Measurements from ENCODE around the gene NEMP2.

DNA sequence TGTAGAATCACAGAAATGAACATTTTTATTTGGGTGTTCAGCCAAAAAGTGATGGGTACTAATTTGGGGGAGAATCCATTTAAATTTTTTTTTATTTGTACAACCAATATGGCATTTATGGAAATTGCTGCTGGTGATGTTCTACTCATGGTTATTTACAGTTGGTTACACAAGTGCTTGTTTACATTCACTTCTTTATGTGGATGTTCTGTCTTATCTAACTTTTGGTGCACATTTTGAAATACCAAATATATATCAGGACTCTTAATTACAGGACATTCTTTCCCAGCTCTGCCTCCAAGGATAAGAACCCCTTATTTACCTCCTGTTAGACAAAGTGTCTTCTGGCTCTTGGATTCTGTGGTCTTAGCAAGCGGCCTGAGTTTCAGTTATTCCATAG is 35.2 kb downstream of the NEMP2 start:
- TF ChIP-seq, protein P1, sequence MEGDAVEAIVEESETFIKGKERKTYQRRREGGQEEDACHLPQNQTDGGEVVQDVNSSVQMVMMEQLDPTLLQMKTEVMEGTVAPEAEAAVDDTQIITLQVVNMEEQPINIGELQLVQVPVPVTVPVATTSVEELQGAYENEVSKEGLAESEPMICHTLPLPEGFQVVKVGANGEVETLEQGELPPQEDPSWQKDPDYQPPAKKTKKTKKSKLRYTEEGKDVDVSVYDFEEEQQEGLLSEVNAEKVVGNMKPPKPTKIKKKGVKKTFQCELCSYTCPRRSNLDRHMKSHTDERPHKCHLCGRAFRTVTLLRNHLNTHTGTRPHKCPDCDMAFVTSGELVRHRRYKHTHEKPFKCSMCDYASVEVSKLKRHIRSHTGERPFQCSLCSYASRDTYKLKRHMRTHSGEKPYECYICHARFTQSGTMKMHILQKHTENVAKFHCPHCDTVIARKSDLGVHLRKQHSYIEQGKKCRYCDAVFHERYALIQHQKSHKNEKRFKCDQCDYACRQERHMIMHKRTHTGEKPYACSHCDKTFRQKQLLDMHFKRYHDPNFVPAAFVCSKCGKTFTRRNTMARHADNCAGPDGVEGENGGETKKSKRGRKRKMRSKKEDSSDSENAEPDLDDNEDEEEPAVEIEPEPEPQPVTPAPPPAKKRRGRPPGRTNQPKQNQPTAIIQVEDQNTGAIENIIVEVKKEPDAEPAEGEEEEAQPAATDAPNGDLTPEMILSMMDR (IDR thresholded peaks at IDR 0.05; ENCODE audit: low read depth, low read length, missing input control) = no peak
- TF ChIP-seq JUND (IDR thresholded peaks at IDR 0.05) (no peak), SP1 (IDR thresholded peaks at IDR 0.05) (no peak), YY1 (IDR thresholded peaks at IDR 0.05) (no peak), EGR1 (IDR thresholded peaks at IDR 0.05; ENCODE audit: low read depth in 2 of 2) (no peak), RAD21 (IDR thresholded peaks at IDR 0.05) (no peak), NR2F2 (IDR thresholded peaks at IDR 0.05) (no peak)
- TF ChIP-seq, protein P2, sequence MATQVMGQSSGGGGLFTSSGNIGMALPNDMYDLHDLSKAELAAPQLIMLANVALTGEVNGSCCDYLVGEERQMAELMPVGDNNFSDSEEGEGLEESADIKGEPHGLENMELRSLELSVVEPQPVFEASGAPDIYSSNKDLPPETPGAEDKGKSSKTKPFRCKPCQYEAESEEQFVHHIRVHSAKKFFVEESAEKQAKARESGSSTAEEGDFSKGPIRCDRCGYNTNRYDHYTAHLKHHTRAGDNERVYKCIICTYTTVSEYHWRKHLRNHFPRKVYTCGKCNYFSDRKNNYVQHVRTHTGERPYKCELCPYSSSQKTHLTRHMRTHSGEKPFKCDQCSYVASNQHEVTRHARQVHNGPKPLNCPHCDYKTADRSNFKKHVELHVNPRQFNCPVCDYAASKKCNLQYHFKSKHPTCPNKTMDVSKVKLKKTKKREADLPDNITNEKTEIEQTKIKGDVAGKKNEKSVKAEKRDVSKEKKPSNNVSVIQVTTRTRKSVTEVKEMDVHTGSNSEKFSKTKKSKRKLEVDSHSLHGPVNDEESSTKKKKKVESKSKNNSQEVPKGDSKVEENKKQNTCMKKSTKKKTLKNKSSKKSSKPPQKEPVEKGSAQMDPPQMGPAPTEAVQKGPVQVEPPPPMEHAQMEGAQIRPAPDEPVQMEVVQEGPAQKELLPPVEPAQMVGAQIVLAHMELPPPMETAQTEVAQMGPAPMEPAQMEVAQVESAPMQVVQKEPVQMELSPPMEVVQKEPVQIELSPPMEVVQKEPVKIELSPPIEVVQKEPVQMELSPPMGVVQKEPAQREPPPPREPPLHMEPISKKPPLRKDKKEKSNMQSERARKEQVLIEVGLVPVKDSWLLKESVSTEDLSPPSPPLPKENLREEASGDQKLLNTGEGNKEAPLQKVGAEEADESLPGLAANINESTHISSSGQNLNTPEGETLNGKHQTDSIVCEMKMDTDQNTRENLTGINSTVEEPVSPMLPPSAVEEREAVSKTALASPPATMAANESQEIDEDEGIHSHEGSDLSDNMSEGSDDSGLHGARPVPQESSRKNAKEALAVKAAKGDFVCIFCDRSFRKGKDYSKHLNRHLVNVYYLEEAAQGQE (IDR thresholded peaks at IDR 0.05) = no peak
- TF ChIP-seq, protein P3, sequence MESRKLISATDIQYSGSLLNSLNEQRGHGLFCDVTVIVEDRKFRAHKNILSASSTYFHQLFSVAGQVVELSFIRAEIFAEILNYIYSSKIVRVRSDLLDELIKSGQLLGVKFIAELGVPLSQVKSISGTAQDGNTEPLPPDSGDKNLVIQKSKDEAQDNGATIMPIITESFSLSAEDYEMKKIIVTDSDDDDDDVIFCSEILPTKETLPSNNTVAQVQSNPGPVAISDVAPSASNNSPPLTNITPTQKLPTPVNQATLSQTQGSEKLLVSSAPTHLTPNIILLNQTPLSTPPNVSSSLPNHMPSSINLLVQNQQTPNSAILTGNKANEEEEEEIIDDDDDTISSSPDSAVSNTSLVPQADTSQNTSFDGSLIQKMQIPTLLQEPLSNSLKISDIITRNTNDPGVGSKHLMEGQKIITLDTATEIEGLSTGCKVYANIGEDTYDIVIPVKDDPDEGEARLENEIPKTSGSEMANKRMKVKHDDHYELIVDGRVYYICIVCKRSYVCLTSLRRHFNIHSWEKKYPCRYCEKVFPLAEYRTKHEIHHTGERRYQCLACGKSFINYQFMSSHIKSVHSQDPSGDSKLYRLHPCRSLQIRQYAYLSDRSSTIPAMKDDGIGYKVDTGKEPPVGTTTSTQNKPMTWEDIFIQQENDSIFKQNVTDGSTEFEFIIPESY (IDR thresholded peaks at IDR 0.05) = no peak
- TF ChIP-seq, protein P4, sequence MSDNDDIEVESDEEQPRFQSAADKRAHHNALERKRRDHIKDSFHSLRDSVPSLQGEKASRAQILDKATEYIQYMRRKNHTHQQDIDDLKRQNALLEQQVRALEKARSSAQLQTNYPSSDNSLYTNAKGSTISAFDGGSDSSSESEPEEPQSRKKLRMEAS (IDR thresholded peaks at IDR 0.05) = no peak
